Measurements from ENCODE around the gene JMJD4.

JMJD4 gene

DNA sequence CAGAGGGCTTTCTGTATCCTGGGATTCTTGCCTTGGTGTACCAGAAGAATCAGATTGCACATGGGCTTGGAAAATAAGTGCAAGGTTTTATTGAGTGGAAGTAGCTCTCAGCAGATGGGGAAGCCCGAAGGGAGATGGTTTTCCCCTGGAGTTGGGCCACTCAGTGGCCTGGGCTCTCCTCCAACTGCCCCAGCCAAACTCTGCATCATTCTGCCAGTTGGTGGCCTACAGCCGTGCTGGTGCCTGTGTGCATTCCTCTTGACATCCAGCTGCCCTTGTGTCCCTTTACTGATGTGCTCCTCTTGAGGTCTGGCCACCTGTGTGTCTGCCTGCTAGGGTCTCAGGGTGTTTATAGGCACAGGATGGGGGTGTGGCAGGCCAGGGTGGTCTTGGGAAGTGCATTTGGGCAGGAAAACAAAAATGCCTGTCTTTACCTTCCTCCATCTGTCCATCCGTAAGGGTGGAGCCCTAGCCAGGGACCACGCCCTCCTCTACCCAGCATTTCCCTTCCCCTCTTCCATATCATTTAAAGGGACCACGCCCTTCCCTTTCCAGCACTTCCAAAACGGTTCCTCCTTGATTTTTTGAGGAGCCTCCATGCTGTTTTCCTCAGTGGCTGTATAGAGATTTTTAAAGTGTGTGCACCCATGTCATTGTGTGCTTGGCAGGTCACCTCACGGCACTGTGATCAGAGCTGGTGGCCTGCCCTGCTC, 19.1 kb upstream of the JMJD4 start:
- no peak for ATAC-seq (replicated peaks)
- Mint-ChIP-seq H3K9me3 (no peaks in the 10 kb centered on the region), H3K4me1 (ENCODE audit: low read depth in 2 of 2) (peaks cover 15 to 18% of the 10 kb centered on the region in 2 donors), H3K27me3 (no peaks in the 10 kb centered on the region), H3K27ac (no peak overlapping the region), H3K36me3 (ENCODE audit: insufficient read depth) (peaks cover 15% of the 10 kb centered on the region), H3K4me3 (no peak overlapping the region)
- no peak for DNase-seq

DNA sequence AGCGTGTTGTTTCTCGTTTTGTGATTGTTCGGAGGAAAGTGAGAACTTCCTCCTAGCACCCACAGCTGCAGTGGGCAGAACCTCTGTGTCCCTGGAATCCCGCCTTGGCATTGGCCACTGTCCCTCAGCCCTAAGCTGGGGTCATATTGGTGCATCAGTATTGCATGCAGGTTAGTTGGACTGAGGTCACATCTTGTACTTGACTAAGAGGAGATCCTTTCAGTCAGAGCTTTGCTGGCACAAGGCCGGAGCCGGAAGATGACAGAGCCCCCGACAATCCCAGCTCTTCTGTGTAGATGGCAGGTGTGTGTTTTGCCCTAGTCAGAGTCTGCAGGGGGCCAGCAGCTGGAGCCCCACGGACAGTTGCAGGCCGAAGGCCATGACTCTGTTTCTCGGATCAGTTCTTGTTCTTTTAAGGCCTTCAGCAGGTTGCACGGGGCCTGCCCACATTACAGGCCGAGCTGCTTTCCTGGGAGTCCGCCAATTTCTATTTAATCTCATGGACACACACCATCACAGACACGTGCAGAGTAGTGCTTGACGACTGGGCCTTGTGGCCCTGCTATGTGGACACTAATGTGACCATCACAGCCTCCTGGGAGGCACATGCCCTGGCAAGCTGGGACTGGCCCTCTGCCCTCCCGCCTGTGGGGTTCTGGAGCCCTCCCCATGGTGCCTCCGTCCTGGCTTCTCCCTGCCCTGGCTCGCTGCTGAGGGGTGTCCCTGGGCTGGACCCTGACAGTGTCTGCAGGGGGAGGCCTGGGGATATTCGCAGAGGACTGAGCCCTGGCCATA, 15.0 kb upstream of the JMJD4 start:
- Mint-ChIP-seq H3K9me3 (no peaks in the 10 kb centered on the region), H3K27me3 (no peaks in the 10 kb centered on the region), H3K36me3 (ENCODE audit: insufficient read depth) (peaks cover 22% of the 10 kb centered on the region), H3K4me1 (ENCODE audit: low read depth in 2 of 2) (peaks cover 21 to 31% of the 10 kb centered on the region in 2 donors), H3K4me3 (no peak overlapping the region), H3K27ac (peak overlapping the region; percentile 55 to 86)
- DNase-seq (no peak), ATAC-seq (replicated peaks) (no peak)

- ATAC-seq (replicated peaks) (no peak), DNase-seq (no peak)
- peaks cover 18 to 28% of the 10 kb centered on the region in 2 donors for H3K4me1 Mint-ChIP-seq (ENCODE audit: low read depth in 2 of 2)
- H3K9me3 Mint-ChIP-seq, result no peaks in the 10 kb centered on the region
- peak overlapping the region in 1 of 2 donors; percentile 7 for H3K4me3 Mint-ChIP-seq
- no peaks in the 10 kb centered on the region for H3K27me3 Mint-ChIP-seq
- peak overlapping the region; percentile 55 to 86 for H3K27ac Mint-ChIP-seq
- peaks cover 20% of the 10 kb centered on the region for H3K36me3 Mint-ChIP-seq (ENCODE audit: insufficient read depth)
Observed at GRCh38 chr1:227749225-227749624, 14.1 kb upstream of the JMJD4 start.

DNA sequence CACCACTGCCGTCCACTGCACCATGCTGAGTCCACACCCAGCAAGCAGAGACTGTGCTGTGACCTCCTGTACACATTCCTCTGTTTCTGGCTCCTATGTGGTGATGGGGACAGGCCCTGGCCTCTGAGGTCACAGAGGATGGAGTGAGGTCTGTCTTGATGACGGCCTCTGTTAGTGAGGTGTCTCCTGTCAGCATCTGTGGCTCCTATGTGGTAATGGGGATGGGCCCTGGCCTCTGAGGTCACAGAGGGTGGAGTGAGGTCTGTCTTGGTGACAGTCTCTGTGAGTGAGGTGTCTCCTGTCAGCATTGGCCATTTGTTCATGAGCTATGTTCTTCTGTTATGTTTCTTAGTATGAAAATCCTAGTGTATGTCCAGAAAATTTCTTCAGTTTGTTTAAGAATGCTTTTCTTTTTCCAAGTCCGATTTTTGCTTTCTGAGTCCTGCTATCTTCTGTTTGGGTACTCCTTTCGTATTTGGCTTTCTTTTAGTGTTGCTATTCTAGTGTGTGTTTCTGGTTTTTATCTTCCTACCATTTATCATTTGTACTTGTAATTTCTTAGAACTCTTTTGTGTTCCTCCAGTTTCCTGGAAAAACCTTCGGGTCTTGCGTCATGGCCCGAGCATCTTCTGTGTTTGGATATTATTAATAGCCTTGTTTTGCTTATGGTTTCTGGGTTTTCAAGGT, 13.5 kb upstream of the JMJD4 start:
- ATAC-seq (replicated peaks) (peak; percentile 93), DNase-seq (no peak)
- peaks cover 14 to 33% of the 10 kb centered on the region in 2 donors for H3K4me1 Mint-ChIP-seq (ENCODE audit: low read depth in 2 of 2)
- peak overlapping the region; percentile 55 to 86 for H3K27ac Mint-ChIP-seq
- H3K9me3 Mint-ChIP-seq, result no peaks in the 10 kb centered on the region
- H3K36me3 Mint-ChIP-seq (ENCODE audit: insufficient read depth), result peaks cover 20% of the 10 kb centered on the region
- H3K27me3 Mint-ChIP-seq, result no peaks in the 10 kb centered on the region
- H3K4me3 Mint-ChIP-seq, result peak overlapping the region; percentile 7 to 42

DNA sequence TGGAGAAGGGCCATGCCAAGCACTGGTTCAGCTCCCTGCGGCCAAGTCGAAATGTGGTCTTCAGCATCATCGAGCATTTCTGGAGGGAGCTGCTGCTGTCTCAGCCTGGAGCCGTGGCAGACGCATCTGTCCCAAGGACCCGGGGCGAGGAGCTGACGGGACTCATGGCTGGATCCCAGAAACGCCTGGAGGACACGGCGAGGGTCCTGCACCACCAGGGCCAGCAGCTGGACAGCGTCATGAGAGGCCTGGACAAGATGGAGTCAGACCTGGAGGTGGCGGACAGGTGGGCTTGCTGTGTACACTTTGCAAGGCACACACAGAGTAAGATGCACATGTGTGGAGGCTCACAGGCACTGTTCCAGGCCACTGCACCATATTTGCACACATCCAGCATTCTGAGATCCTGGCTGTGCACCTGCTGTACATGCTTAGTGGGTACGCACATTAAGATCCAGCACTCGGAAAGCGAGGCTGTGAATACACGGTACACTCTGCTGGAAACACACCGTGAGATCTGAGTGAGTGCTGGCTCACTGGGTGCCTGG, 12.9 kb upstream of the JMJD4 start:
- no peak for ATAC-seq (replicated peaks)
- no peaks in the 10 kb centered on the region for H3K27me3 Mint-ChIP-seq
- DNase-seq, result no peak
- peak overlapping the region; percentile 55 to 86 for H3K27ac Mint-ChIP-seq
- no peak overlapping the region for H3K4me3 Mint-ChIP-seq
- peaks cover 20% of the 10 kb centered on the region for H3K36me3 Mint-ChIP-seq (ENCODE audit: insufficient read depth)
- H3K9me3 Mint-ChIP-seq, result no peaks in the 10 kb centered on the region
- H3K4me1 Mint-ChIP-seq (ENCODE audit: low read depth in 2 of 2), result peaks cover 14 to 37% of the 10 kb centered on the region in 2 donors

DNA sequence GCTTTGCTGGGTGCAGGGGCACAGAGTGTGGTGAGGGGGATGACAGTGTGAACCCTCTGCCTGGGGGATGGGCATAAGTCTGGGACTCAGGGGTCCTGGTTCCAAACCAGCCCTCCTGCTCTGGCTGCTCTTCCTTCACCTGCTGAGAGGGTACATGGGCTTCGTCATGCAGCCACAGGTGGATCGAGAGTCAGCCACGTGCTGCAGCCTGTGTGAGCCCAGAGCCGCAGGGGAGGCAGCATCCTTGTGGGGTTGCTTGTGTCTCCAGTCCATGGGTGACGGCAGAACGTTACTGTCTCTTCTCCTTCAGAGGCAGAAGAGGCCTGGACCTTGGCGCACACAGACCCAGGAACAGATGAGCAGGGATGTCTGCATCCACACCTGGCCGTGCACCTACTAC, 12.3 kb upstream of the JMJD4 start:
- no peak for ATAC-seq (replicated peaks)
- peaks cover 20% of the 10 kb centered on the region for H3K36me3 Mint-ChIP-seq (ENCODE audit: insufficient read depth)
- no peak for DNase-seq
- H3K4me1 Mint-ChIP-seq (ENCODE audit: low read depth in 2 of 2), result peaks cover 18 to 38% of the 10 kb centered on the region in 2 donors
- no peaks in the 10 kb centered on the region for H3K9me3 Mint-ChIP-seq
- H3K27ac Mint-ChIP-seq, result no peak overlapping the region
- H3K4me3 Mint-ChIP-seq, result no peak overlapping the region
- H3K27me3 Mint-ChIP-seq, result no peaks in the 10 kb centered on the region

GRCh38 chr1:227746676-227747075, 11.6 kb upstream of the JMJD4 start:
- Mint-ChIP-seq H3K27ac (peak overlapping the region in 1 of 2 donors; percentile 69), H3K4me3 (no peak overlapping the region), H3K36me3 (ENCODE audit: insufficient read depth) (peaks cover 17% of the 10 kb centered on the region), H3K4me1 (ENCODE audit: low read depth in 2 of 2) (peaks cover 18 to 37% of the 10 kb centered on the region in 2 donors), H3K9me3 (no peaks in the 10 kb centered on the region), H3K27me3 (no peaks in the 10 kb centered on the region)
- DNase-seq, result no peak
- no peak for ATAC-seq (replicated peaks)

DNA sequence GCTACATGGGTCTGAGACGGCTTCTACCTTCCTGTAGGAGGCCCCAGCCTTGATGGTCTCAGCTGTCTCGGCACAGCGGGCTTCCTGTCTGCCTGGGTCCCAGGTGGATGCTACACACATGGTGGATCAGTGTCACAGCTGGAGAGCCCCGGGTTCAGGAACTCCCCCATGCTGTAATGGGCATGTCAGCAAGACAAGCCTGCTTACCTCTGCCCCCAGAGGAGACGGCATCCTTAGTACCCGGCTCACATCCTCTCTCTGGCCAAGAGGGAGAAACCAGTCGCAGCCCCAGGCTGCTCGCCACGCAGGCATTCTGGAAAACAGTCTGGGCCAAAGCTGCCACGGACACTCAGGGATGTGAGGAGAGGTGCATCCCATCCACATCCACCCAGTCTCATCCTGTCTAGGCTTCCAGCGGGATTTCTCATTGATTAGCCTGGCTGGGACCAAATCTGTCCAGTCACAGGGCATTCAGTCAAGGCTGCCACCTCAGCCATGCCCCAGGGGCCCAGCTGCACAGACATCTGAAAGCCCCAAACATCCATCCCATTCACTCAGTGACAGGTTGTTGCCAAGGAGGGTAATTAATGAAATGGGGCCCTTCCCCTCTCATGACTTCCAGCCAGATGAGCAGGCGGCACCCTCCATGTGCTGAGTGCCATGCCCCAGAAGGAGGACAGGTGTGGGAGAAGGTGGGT, 10.6 kb upstream of the JMJD4 start:
- H3K4me3 Mint-ChIP-seq, result no peak overlapping the region
- no peaks in the 10 kb centered on the region for H3K9me3 Mint-ChIP-seq
- DNase-seq (no peak), ATAC-seq (replicated peaks) (no peak)
- no peaks in the 10 kb centered on the region for H3K27me3 Mint-ChIP-seq
- peaks cover 26 to 43% of the 10 kb centered on the region in 2 donors for H3K4me1 Mint-ChIP-seq (ENCODE audit: low read depth in 2 of 2)
- H3K27ac Mint-ChIP-seq, result no peak overlapping the region
- H3K36me3 Mint-ChIP-seq (ENCODE audit: insufficient read depth), result peaks cover 10% of the 10 kb centered on the region

- peaks cover 36 to 54% of the 10 kb centered on the region in 2 donors for H3K4me1 Mint-ChIP-seq (ENCODE audit: low read depth in 2 of 2)
- no peaks in the 10 kb centered on the region for H3K9me3 Mint-ChIP-seq
- H3K4me3 Mint-ChIP-seq, result no peak overlapping the region
- no peaks in the 10 kb centered on the region for H3K27me3 Mint-ChIP-seq
- H3K27ac Mint-ChIP-seq, result no peak overlapping the region
- peaks cover 10% of the 10 kb centered on the region for H3K36me3 Mint-ChIP-seq (ENCODE audit: insufficient read depth)
- DNase-seq (no peak), ATAC-seq (replicated peaks) (no peak)
Observed at GRCh38 chr1:227744668-227745067, 9.6 kb upstream of the JMJD4 start.

GRCh38 chr1:227742738-227743715, 7.9 kb upstream of the JMJD4 start:
- H3K4me1 Mint-ChIP-seq (ENCODE audit: low read depth in 2 of 2), result peaks cover 39 to 45% of the 10 kb centered on the region in 2 donors
- DNase-seq, result no peak
- ATAC-seq (replicated peaks), result no peak
- H3K27ac Mint-ChIP-seq, result peak overlapping the region in 1 of 2 donors; percentile 75
- no peaks in the 10 kb centered on the region for H3K27me3 Mint-ChIP-seq
- H3K4me3 Mint-ChIP-seq, result no peak overlapping the region
- H3K36me3 Mint-ChIP-seq (ENCODE audit: insufficient read depth), result no peaks in the 10 kb centered on the region
- no peaks in the 10 kb centered on the region for H3K9me3 Mint-ChIP-seq

- peaks cover under 1% of the 10 kb centered on the region for H3K36me3 Mint-ChIP-seq (ENCODE audit: insufficient read depth)
- H3K9me3 Mint-ChIP-seq, result no peaks in the 10 kb centered on the region
- peak overlapping the region in 1 of 2 donors; percentile 77 for H3K27ac Mint-ChIP-seq
- DNase-seq (no peak), ATAC-seq (replicated peaks) (no peak)
- H3K4me1 Mint-ChIP-seq (ENCODE audit: low read depth in 2 of 2), result peaks cover 49 to 50% of the 10 kb centered on the region in 2 donors
- H3K27me3 Mint-ChIP-seq, result no peaks in the 10 kb centered on the region
- H3K4me3 Mint-ChIP-seq, result no peak overlapping the region
Observed at GRCh38 chr1:227741166-227741870, 6.2 kb upstream of the JMJD4 start.
